ENCODE results near the gene GRB10. TPM values are rescaled to one million over a fixed set of nuclear protein-coding genes. Genes with fewer than 3 reads are reported as not detected.

The GRB10 gene
- total and polyA plus RNA-seq, 3 donors from 2014 or later, result 54.0 to 81.9 (median 57.7) TPM

GRCh38 chr7:50599385-50599784 lies 183.3 kb downstream of the GRB10 start:
- Histone ChIP-seq H3K27me3 (no peaks in the 10 kb centered on the region), H3K27ac (no peak overlapping the region), H3K36me3 (ENCODE audit: low read depth, missing control alignments) (no peaks in the 10 kb centered on the region), H3K4me1 (peaks cover 6% of the 10 kb centered on the region), H3K9me3 (no peaks in the 10 kb centered on the region), H3K4me3 (no peak overlapping the region)
- intact Hi-C loops (cut with DNase I; ENCODE audit: low total_unique reads), result no loop called here
- DNase-seq, result no peak
- WGBS, 2 donors, result 92 to 95% methylated on average over 12 of the region's 12 CpGs
- no peak for TF ChIP-seq POLR2A (IDR thresholded peaks at IDR 0.05)
- TF ChIP-seq, protein P1, sequence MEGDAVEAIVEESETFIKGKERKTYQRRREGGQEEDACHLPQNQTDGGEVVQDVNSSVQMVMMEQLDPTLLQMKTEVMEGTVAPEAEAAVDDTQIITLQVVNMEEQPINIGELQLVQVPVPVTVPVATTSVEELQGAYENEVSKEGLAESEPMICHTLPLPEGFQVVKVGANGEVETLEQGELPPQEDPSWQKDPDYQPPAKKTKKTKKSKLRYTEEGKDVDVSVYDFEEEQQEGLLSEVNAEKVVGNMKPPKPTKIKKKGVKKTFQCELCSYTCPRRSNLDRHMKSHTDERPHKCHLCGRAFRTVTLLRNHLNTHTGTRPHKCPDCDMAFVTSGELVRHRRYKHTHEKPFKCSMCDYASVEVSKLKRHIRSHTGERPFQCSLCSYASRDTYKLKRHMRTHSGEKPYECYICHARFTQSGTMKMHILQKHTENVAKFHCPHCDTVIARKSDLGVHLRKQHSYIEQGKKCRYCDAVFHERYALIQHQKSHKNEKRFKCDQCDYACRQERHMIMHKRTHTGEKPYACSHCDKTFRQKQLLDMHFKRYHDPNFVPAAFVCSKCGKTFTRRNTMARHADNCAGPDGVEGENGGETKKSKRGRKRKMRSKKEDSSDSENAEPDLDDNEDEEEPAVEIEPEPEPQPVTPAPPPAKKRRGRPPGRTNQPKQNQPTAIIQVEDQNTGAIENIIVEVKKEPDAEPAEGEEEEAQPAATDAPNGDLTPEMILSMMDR (IDR thresholded peaks at IDR 0.05), result no peak

GRCh38 chr7:50598460-50599343 lies 184.0 kb downstream of the GRB10 start:
- Histone ChIP-seq H3K4me1 (peaks cover 6% of the 10 kb centered on the region), H3K27me3 (no peaks in the 10 kb centered on the region), H3K36me3 (ENCODE audit: low read depth, missing control alignments) (no peaks in the 10 kb centered on the region), H3K9me3 (no peaks in the 10 kb centered on the region), H3K4me3 (no peak overlapping the region), H3K27ac (no peak overlapping the region)
- TF ChIP-seq, protein P1 (IDR thresholded peaks at IDR 0.05), result no peak
- TF ChIP-seq POLR2A (IDR thresholded peaks at IDR 0.05), result no peak
- DNase-seq, result no peak
- intact Hi-C loops (cut with DNase I; ENCODE audit: low total_unique reads), result no loop called here
- 86 to 88% methylated on average over 18 of the region's 18 CpGs for WGBS, 2 donors

GRCh38 chr7:50596484-50596883 lies 186.2 kb downstream of the GRB10 start:
- Histone ChIP-seq H3K4me3 (no peak overlapping the region), H3K4me1 (peaks cover 6% of the 10 kb centered on the region), H3K36me3 (ENCODE audit: low read depth, missing control alignments) (no peaks in the 10 kb centered on the region), H3K27me3 (no peaks in the 10 kb centered on the region), H3K27ac (no peak overlapping the region), H3K9me3 (no peaks in the 10 kb centered on the region)
- DNase-seq, result no peak
- 81 to 86% methylated on average over 4 of the region's 4 CpGs for WGBS, 2 donors
- TF ChIP-seq, protein P1 (IDR thresholded peaks at IDR 0.05), result no peak
- TF ChIP-seq POLR2A (IDR thresholded peaks at IDR 0.05), result no peak
- intact Hi-C loops (cut with DNase I; ENCODE audit: low total_unique reads), result no loop called here

GRCh38 chr7:50595491-50596102 lies 187.1 kb downstream of the GRB10 start:
- no peak overlapping the region for H3K27ac ChIP-seq
- H3K36me3 ChIP-seq (ENCODE audit: low read depth, missing control alignments), result no peaks in the 10 kb centered on the region
- TF ChIP-seq, protein P1 (IDR thresholded peaks at IDR 0.05), result peak in 2 of 3 experiments; percentile 40 to 44
- TF ChIP-seq POLR2A (IDR thresholded peaks at IDR 0.05), result no peak
- peaks cover 6% of the 10 kb centered on the region for H3K4me1 ChIP-seq
- H3K27me3 ChIP-seq, result no peaks in the 10 kb centered on the region
- H3K9me3 ChIP-seq, result no peaks in the 10 kb centered on the region
- peak; percentile 60 for DNase-seq
- intact Hi-C loops (cut with DNase I; ENCODE audit: low total_unique reads), result no loop called here
- 67 to 79% methylated on average over 5 of the region's 5 CpGs for WGBS, 2 donors
- H3K4me3 ChIP-seq, result no peak overlapping the region

Data from testis (tissue), 3 donors.